GM23248 (cell line): ENCODE data around the gene FECH.

Experiments
- EZH2 ChIP-seq: fragments of 200-600 bp; sonication (generic); IDR thresholded peaks from 2 replicates; pipeline ENCODE4 v1.6.1; 2018; ENCODE audit warnings: antibody characterized with exemption, mild to moderate bottlenecking; ENCODE audit not compliant: insufficient read depth, poor library complexity, severe bottlenecking
- EZH2phosphoT487 ChIP-seq: fragments of 200-600 bp; sonication (generic); IDR thresholded peaks from 2 replicates; pipeline ENCODE4 v1.6.1; 2018; ENCODE audit warnings: antibody characterized with exemption, moderate library complexity, mild to moderate bottlenecking, low read depth; ENCODE audit not compliant: insufficient read depth

GRCh38 chr18:57631697-57632096, 45.2 kb upstream of the FECH start:
- TF ChIP-seq EZH2phosphoT487: no peak
- TF ChIP-seq EZH2: no peak
